IPS-18c (cell line): ENCODE data around the gene NNAT.

Experiments
- H3K4me3 ChIP-seq: 2 replicates; pipeline ENCODE4 v1.7.0; 2013; ENCODE audit warnings: low read depth, mild to moderate bottlenecking, low read length, moderate library complexity; ENCODE audit not compliant: insufficient read depth
- H3K9me3 ChIP-seq: one replicate; pipeline ENCODE4 v1.6.1; 2013; ENCODE audit warnings: mild to moderate bottlenecking, low read length, moderate library complexity; ENCODE audit not compliant: control insufficient read depth, insufficient read depth

Gene NNAT

GRCh38 chr20:37518606-37519507, 2.2 kb upstream of the NNAT start:
- Histone ChIP-seq H3K9me3 (peaks cover 3% of the 10 kb centered on the region), H3K4me3 (no peak overlapping the region)

GRCh38 chr20:37519508-37520418, 1.3 kb upstream of the NNAT start:
- H3K9me3 ChIP-seq = peaks cover 3% of the 10 kb centered on the region
- H3K4me3 ChIP-seq = no peak overlapping the region

GRCh38 chr20:37520419-37520955, 563 bp upstream of the NNAT start:
- H3K4me3 ChIP-seq = no peak overlapping the region
- H3K9me3 ChIP-seq = peaks cover 3% of the 10 kb centered on the region

- no peak overlapping the region for H3K4me3 ChIP-seq
Observed at GRCh38 chr20:37522260-37523011, 1.4 kb downstream of the NNAT start.

GRCh38 chr20:37523012-37523391, 2.0 kb downstream of the NNAT start:
- Histone ChIP-seq H3K4me3 (no peak overlapping the region), H3K9me3 (peaks cover 3% of the 10 kb centered on the region)

More at GRCh38 chr20:37522260-37523011, 1.4 kb downstream of the NNAT start:
- peaks cover 3% of the 10 kb centered on the region for H3K9me3 ChIP-seq

- H3K9me3 ChIP-seq = peaks cover 3% of the 10 kb centered on the region
- no peak overlapping the region for H3K4me3 ChIP-seq
Observed at GRCh38 chr20:37523911-37524700, 3.1 kb downstream of the NNAT start.

GRCh38 chr20:37524859-37525708, 4.0 kb downstream of the NNAT start:
- no peak overlapping the region for H3K4me3 ChIP-seq

GRCh38 chr20:37525810-37526209, 4.8 kb downstream of the NNAT start:
- Histone ChIP-seq H3K9me3 (peaks cover 3% of the 10 kb centered on the region), H3K4me3 (no peak overlapping the region)

More at GRCh38 chr20:37524859-37525708, 4.0 kb downstream of the NNAT start:
- H3K9me3 ChIP-seq = peaks cover 3% of the 10 kb centered on the region

GRCh38 chr20:37526238-37526838, 5.3 kb downstream of the NNAT start:
- peak overlapping the region; percentile 95 for H3K4me3 ChIP-seq
- H3K9me3 ChIP-seq = peaks cover 2% of the 10 kb centered on the region

GRCh38 chr20:37526839-37527637, 6.0 kb downstream of the NNAT start:
- no peaks in the 10 kb centered on the region for H3K9me3 ChIP-seq
- peak overlapping the region; percentile 95 for H3K4me3 ChIP-seq

- H3K4me3 ChIP-seq = peak within 1 kb of the TSS; percentile 95
- no peaks in the 10 kb centered on the region for H3K9me3 ChIP-seq
Observed at GRCh38 chr20:37527638-37528445, 6.8 kb downstream of the NNAT start, which contains the start of gene BLCAP. Gene BLCAP (minus strand): TSS chr20:37527876. CDS start chr20:37519174, 8,702 bp downstream.

GRCh38 chr20:37528446-37529213, 7.6 kb downstream of the NNAT start:
- Histone ChIP-seq H3K9me3 (no peaks in the 10 kb centered on the region), H3K4me3 (peak overlapping the region; percentile 95)
